ENCODE data around the gene FLYWCH2.

FLYWCH2 gene

GRCh38 chr16:2882650-2883457 lies at the start of gene FLYWCH2:
TSS of gene FLYWCH2 (plus strand) at chr16:2883215. CDS start at chr16:2896450, 13,235 bp downstream.
- peak; percentile 99 for DNase-seq (ENCODE audit: low read depth in 2 of 2)

- DNase-seq (ENCODE audit: low read depth in 2 of 2), result no peak
These were observed 49.2 kb upstream of the FLYWCH2 start for GRCh38 chr16:2833776-2834175.

- DNase-seq (ENCODE audit: low read depth in 2 of 2), result no peak
These were observed 48.0 kb upstream of the FLYWCH2 start for GRCh38 chr16:2834968-2835367.

- DNase-seq (ENCODE audit: low read depth in 2 of 2), result no peak
These were observed 47.1 kb upstream of the FLYWCH2 start for GRCh38 chr16:2835638-2836493.

GRCh38 chr16:2836646-2837508 lies 46.1 kb upstream of the FLYWCH2 start:
- no peak for DNase-seq (ENCODE audit: low read depth in 2 of 2)

- no peak for DNase-seq (ENCODE audit: low read depth in 2 of 2)
These were observed 44.1 kb upstream of the FLYWCH2 start for GRCh38 chr16:2838928-2839327.

- DNase-seq (ENCODE audit: low read depth in 2 of 2), result no peak
These were observed 43.2 kb upstream of the FLYWCH2 start for GRCh38 chr16:2839650-2840450.

GRCh38 chr16:2840914-2841313 lies 42.1 kb upstream of the FLYWCH2 start:
- no peak for DNase-seq (ENCODE audit: low read depth in 2 of 2)

- DNase-seq (ENCODE audit: low read depth in 2 of 2), result no peak
These were observed 41.2 kb upstream of the FLYWCH2 start for GRCh38 chr16:2841606-2842339.

GRCh38 chr16:2842340-2843000 lies 40.5 kb upstream of the FLYWCH2 start:
- DNase-seq (ENCODE audit: low read depth in 2 of 2), result peak; percentile 81

GRCh38 chr16:2843526-2843925 lies 39.5 kb upstream of the FLYWCH2 start:
- no peak for DNase-seq (ENCODE audit: low read depth in 2 of 2)

GRCh38 chr16:2845116-2845515 lies 37.9 kb upstream of the FLYWCH2 start:
- no peak for DNase-seq (ENCODE audit: low read depth in 2 of 2)

GRCh38 chr16:2846511-2847310 lies 36.3 kb upstream of the FLYWCH2 start:
- no peak for DNase-seq (ENCODE audit: low read depth in 2 of 2)

- no peak for DNase-seq (ENCODE audit: low read depth in 2 of 2)
These were observed 33.9 kb upstream of the FLYWCH2 start for GRCh38 chr16:2848933-2849725.

GRCh38 chr16:2852003-2852730 lies 30.8 kb upstream of the FLYWCH2 start:
- DNase-seq (ENCODE audit: low read depth in 2 of 2), result no peak

GRCh38 chr16:2852731-2853507 lies 30.1 kb upstream of the FLYWCH2 start:
- DNase-seq (ENCODE audit: low read depth in 2 of 2), result no peak
